Measurements from ENCODE around the gene FILIP1L. TPM values are rescaled to one million over a fixed set of nuclear protein-coding genes. Genes with fewer than 3 reads are reported as not detected.

The FILIP1L gene
- total RNA-seq, 2 experiments from 2014 or later, result 0.23 to 0.36 TPM

DNA sequence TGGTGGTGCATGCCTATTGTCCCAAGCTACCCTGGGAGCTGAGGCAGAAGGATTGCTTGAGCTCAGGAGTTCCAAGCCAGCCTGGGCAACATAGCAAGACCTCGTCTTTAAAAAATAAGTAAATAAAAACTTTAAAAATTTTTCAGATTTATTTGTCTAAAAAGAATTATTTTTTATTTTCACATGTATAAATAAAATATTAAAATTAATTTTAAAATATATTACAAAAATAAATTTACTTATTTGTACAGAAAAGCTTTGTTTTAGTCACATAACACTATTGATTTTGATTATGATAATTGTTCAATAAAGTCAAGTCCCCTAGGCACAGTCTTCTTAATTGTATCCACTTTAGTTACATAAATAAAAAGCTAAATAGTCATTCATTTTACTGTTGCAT is 85.2 kb downstream of the FILIP1L start:
- ChIA-PET CTCF (no interaction called here), POLR2A (interaction anchor here (0.6 kb wide), 1 partner anchor 197 kb away, joined by 3 read pairs; no protein-coding TSS in a partner anchor)

DNA sequence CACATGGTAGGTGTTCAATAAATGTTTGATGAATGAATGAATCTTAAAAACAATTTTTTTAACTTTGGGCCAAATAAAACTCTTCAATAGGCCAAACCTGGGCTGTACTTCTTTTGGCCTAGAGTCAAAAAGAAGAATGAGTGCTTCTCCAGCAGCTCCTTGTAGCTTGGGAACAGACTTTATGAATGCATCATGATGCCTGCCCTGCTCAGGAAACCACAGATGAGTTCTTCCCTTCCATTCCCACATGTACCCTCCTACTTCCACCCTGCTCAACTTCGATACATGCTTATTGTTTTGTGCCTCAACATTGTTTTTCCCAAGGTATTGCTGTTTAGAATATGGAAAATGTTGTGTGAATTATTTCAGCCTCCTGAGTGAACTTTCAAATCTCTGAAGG is 87.0 kb downstream of the FILIP1L start:
- ChIA-PET POLR2A (no interaction called here), CTCF (no interaction called here)

DNA sequence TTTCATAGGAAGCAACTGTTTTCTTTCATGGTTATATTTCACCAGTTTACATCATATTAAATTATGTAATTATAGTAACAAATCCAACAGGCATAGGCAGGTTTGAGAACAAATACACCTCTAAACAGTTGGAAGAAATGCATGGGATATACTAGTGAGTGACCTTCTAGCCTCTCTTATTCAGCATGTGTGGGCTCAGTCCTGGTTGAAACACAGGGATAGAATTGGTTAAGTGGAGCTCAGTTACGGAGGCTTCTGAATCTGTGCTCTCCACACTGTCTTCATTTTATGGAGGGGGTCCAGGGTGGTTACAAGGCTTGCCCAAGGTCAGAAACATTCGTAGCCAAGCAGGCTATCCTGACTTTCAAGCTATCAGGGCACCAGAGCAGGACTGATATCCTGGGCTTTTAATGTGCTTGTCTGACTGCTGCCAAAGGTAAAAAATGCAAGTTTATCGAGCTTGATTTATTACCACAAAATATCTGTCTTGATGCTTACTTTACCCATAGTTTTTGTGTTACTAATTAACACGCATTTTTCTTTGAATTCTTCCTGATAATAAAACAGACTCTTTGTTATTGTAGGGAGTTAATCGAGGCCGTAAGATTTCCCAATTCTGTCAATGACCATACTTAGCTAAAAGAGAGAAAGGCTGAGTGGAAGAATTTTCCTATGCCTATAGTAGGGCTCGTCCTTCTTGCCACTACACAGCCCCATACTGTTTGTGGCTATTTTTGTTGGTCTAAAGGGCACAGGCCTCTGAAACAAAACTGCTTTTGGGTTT is 89.6 kb downstream of the FILIP1L start:
- CTCF ChIA-PET, result no interaction called here
- POLR2A ChIA-PET, result no interaction called here

DNA sequence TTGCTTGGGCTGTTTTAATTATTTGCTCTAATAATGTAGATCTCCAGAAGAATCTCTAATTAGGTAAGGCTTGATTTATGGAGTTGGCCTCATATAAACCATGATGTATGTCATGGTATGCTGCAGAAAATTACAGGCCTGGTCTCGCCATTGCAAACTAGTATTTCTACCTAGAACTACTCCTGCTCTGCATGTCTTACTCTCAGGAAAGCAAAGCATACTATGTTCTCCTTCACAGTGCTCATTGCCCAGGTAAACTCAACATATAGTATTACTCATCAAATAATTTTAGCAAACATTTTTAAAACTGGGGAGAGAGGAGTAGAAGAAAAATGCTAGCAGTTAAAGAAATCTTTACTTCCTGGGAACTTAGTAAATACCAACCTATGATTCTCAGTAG is 90.7 kb downstream of the FILIP1L start:
- POLR2A ChIA-PET, result no interaction called here
- CTCF ChIA-PET, result no interaction called here

DNA sequence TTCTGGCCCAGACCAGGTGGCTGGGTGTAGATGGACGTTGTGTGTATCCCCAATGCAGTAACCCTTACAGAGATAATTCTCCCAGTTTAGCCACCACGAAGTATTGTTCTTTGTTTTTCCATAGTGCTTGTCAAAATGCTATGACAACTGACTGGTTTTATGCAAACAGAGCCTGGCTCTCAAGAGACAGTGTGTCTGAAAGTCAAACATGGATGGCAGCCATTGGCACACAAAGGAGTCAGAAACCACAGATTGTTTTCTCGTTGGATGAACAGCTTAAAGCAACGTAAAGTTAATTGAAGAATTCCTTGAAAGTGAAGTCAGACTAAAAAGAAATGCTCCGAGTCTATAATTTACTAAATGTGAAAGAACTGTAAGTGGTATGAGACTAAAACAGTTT is 91.2 kb downstream of the FILIP1L start:
- CTCF ChIA-PET, result no interaction called here
- POLR2A ChIA-PET, result no interaction called here

DNA sequence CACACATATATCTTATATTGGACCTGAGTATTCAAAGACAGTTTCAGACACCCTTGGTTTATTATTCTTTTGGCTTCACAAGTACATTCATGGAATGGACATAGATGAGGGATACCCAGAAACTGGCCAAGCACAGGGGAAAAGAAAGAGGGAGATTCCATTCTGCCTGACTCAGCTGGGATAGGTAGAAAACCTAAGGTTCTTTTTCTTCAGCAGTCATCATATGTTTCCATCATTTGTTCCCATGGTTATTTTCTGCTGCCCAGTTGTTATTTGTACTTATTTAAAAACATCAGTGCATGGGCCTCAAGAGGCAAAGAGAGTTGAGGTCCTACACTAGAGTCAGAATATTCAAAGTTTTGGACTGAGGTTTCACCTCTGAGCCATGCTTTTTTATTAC is 91.8 kb downstream of the FILIP1L start:
- POLR2A ChIA-PET, result no interaction called here
- CTCF ChIA-PET, result no interaction called here

DNA sequence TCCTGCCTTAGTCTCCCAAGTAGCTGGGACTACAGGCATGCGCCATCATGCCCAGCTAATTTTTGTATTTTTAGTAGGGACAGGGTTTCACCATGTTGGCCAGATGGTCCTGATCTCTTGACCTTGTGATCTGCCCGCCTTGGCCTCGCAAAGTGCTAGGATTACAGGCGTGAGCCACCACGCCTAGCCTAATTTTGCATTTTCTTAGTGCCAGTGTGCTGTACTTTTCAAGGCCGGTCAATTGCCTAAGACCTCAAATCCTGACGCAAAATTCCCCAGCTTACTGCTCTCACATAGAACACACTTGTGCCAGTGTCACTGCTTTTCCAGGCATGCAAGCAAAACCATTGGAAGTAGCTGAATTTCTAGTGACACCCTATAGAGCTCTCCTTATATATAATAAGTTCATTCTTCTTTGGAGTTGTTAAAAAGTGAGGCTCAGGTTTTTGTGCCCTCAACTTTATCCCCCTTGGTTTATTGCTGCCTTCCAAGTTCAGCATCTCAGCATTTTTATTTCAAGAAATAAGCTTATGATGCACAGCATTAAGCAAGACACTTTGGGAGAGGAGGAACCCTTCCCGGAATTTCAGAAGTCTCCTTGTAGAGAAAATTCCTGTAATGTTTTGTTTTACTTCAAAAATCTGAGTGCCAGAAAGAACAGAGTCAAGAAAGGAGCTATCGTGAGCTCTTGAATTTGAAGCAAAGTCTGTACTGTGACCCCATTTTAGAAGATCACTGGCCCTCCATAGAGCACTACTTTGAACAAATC is 93.2 kb downstream of the FILIP1L start:
- CTCF ChIA-PET, result no interaction called here
- POLR2A ChIA-PET, result no interaction called here

DNA sequence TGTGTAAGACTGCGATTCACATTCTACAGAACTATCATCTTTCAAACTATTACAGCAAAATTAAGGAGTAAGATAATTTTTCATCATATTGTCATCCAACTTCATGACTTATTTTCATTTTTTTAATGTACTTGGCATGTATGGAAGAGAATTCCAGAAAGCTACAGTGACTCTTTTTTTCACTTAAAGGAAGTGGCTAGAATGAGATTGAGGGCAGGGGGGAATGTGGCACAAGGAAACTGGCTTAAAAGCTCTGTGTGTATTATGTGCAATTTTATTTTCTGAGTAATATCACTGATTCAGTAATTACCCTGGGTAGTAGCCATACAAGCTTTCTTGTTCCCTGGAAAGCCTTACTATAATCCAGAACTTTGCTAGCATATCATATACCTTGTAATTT is 94.6 kb downstream of the FILIP1L start:
- ChIA-PET CTCF (no interaction called here), POLR2A (no interaction called here)

DNA sequence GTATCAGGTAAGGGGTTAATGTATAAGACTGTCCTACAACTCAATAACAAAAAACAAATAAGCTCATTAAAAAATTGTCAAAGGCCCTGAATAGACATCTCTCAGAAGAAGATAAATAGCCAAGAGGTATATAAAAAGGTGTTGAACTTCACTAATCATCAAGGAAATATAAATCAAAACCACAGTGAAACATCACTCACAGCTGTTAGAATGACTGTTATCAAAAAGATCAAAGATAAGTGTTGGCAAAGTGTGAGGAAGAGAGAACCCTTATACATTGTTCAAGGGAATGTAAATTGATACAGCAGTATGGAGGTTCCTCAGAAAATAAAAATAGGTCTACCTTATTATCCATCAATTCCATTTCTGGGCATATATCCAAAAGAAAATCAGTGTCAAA is 95.5 kb downstream of the FILIP1L start:
- POLR2A ChIA-PET, result no interaction called here
- CTCF ChIA-PET, result interaction anchor here (0.6 kb wide), 1 partner anchor 82 kb away, joined by 4 read pairs; no protein-coding TSS in a partner anchor

DNA sequence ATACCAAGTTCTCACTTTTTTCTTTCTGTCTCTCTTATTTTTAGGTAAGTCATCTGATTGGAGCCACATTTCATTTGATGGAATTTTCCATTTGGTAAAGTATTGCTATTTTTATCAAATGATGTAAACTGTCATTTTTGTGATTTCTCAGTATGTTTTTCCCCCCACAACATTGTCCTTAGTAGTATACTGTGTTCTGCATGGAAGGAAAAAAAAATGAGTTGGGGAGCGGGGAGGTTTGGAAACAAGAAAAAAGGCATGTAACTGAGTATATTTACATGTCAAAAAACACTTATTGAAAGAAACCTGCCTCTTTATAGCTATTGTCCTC is 104.2 kb downstream of the FILIP1L start:
- ChIA-PET POLR2A (no interaction called here), CTCF (no interaction called here)

DNA sequence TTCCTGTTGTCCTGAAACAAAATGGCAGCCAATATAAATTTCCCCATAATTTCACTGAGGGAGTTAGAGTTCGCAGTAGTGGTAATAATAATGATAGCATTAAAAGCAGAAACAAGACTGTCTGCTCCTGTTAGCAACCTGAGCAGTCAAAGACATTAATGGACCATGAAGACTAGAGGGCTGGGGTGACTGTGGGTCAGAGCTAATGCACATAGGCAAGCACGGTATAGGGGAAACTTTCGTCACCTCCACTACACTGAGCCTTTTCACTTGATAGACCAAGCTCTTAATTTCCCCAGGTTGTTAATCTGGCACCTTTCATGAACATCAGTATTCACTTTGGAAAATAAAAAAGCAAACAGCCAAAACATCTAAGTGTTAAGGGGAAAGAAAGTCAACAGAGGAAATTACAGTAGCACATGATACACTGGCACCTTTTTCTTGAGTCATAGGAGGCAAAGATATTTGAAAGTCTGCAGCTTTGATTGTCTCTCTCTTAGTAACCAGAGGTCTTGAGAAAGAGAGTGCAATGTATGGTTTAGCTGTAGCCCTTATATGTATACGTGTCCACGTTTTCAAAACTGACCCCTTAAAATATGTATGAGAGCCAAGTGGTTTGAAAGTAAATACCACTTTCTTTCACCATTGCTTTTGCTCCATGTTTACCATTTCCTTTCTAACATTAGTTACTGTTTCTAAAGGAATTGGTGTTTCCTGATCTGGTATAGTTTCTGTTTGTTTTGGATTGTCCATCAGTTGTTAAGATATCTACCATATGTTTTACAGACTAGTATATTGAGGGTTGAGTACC is 104.8 kb downstream of the FILIP1L start:
- CTCF ChIA-PET, result no interaction called here
- POLR2A ChIA-PET, result no interaction called here

DNA sequence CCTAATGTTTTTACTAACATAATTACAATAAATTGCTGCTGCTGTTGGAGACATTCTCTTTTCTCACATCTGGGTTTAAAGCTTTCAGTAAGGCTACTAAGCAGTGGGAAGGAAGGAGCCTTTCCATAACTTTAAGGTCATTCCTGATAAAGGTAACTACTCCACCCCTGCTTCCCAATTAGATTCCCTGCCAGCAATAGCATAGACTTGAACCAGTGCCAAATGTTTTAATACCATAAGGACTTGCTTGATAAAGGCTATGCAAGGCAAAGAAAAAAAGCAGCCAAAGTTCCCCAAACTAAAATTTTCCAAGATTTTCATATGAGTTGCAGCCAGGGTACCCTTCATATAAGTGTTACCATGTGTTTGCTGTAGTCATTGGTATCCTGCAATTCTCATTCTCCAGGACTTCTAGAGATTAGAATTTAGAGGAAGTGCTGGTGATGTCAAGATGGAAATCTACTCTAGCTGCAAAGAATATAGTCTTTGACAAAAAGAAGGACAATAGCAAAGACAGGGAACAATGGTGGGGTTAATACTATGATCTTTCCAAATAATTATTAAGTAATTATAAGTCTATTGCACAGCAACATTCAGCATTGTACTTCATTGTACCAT is 106.1 kb downstream of the FILIP1L start:
- ChIA-PET CTCF (no interaction called here), POLR2A (no interaction called here)

DNA sequence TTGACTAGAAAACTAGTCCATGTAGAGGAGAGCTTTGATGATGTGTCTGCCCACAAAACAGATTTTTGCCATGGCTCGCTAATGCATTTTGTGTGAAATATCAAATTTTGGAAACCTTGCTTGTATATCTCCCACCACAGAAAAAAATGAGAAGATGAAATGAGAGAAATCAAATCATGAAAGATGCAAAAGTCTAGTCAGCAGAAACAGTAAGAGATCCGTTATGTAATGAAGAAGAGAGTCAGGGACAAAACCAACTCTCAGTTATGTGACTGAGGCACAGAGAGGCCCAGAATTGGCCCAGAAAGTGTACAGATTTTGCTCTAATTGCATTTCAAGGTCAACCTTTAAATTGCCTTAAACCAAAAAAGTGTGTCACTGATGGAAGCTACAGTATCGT is 107.0 kb downstream of the FILIP1L start:
- ChIA-PET CTCF (no interaction called here), POLR2A (no interaction called here)

DNA sequence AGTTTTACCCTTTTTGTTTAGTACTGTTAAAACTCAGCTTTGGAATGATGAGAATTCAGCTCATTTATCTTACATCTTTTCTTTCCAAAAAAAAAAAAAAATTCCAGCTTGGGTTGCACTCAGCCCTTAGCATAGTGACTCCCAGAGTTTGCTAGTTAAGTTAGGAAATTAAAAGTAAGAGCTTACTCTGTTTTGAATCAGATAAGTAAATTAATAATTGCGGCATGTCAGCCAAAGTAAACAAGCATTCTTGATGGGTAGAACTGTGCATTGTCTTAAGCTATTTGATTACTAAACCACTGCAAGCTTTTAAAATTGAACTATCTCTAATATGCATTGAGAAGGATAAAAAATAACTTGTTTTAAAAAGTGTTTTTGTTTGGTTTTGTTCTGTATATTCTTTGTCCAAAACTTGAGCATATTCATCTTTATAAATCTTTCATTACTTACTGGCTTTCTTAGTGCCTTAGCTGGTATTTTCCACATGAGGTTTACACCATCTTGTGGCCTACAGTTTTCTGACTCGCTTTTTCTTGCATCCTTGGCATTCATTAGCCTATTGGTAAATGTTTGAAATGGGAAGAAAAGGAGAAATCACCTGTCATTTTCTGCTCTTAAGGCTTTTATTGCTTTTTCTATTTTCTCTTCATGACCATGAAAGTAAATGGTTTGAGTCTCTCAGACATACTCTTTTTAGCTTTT is 107.6 kb downstream of the FILIP1L start:
- ChIA-PET POLR2A (no interaction called here), CTCF (interaction anchor here (0.6 to 1.1 kb wide), 2 partner anchors 175 to 369 kb away, joined by 4 to 5 read pairs; no protein-coding TSS in a partner anchor)

DNA sequence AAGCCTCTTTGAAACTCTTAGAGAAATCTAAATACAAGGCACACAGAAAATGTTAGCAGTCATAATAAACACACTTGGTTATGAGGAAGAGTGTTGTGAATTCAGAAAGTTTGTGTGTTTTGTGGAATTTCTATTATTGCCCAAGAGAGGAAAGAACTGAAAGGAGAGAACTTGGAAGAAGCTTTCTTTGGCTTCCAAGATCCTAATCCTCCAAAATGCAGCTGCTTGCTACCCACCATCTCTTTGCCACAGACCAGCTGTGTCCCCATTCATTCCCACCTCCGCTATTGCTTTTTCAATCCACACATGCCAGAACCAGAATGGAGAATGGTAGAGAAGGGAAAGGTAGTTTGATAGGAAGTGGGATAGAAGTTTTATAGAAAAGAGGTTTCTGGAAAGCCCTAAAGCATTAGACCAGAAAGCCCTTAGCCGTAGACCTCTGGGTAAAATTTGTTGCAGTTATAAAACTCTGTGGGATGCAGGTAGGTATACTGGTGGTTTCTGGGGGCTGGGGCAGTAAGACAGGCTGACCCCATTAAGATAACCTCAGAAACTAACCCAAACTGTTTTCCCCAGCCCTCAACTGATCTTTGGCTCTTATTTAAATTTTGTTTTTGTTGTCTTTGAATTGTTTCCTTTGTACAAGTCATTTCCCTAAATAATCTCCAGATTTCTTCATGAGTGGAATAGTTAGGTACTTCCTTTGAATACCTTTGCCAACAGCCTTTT is 108.5 kb downstream of the FILIP1L start:
- POLR2A ChIA-PET, result no interaction called here
- CTCF ChIA-PET, result interaction anchor here (0.6 to 1.1 kb wide), 2 partner anchors 174 to 370 kb away, joined by 4 to 5 read pairs; no protein-coding TSS in a partner anchor

DNA sequence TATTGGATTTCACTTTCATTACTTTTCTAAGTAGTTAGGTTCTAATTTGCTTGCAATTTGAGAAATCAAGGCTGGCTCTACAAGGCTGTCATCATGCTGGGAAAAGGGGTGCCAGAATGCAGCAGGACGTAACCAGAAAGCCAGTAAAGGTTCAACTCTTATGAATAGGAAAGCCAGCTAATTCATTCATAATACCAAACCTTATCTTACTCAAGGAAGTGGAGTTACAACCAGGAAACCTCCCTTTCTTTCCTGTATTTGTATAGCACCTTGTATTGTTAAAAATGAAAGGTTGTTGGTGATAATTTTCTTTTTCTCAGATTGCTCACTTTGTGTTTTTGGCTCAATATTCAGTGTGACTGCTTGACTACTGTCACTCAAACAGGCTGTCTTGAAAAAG is 109.4 kb downstream of the FILIP1L start:
- ChIA-PET POLR2A (no interaction called here), CTCF (no interaction called here)

DNA sequence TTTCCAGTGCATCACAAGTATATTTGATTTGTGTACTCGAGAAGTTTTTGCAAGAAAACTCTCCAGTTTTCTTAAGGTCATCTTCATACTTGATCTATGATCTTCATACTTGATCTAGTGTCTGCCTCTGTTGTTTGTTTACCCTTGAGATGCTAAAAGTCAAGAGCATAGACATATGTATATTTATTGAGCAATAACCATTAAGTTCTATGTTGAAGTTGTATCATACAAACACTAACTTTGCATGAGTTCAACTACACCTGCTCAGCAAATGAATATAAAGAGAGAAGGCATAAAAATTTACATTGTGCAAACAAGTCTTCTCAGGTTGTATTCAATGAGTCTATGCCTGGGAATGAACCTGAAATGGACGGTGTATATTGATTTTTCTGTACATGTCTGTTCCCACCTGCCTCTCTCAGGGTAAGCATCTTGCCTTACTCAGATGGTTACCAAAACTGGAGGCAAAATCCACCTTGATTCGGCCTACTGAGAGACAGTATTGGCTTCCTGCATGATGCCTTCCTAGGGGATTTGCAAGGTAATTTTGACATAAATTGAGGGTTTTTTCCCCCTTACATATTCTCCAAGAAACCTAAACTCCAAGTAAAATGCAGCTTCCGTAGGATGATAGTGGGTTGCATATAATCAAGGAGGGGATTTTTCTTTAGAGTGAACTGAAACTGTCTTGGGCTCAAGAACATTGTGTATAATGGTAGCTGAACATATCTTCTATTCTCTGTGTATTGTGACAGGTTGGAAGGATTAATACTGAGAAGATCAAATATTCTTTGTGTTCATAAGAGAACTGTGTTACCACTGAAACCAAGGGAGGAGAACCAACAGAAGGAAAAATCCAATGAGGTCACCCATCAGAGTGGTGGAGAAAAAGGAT is 110.4 kb downstream of the FILIP1L start:
- CTCF ChIA-PET, result no interaction called here
- POLR2A ChIA-PET, result no interaction called here
